B cell (primary cell): ENCODE results near the gene FARP2.

Source experiments
- CTCF ChIP-seq: fragments of 200-600 bp; IDR thresholded peaks from one replicate; pipeline ENCODE4 v1.8.0; 2022; ENCODE audit warnings: antibody characterized with exemption, mild to moderate bottlenecking
- EZH2 ChIP-seq: IDR thresholded peaks from 2 replicates; pipeline ENCODE4 v1.6.1; 2012; ENCODE audit warnings: borderline replicate concordance, low read depth, mild to moderate bottlenecking, moderate library complexity, low read length; ENCODE audit not compliant: insufficient read depth, poor library complexity, severe bottlenecking

- TF ChIP-seq CTCF = no peak
- no peak for TF ChIP-seq EZH2
Observed at GRCh38 chr2:241532168-241532567, 176.1 kb downstream of the FARP2 start.
